ENCODE measurements around the gene SNX30.

The SNX30 gene

DNA sequence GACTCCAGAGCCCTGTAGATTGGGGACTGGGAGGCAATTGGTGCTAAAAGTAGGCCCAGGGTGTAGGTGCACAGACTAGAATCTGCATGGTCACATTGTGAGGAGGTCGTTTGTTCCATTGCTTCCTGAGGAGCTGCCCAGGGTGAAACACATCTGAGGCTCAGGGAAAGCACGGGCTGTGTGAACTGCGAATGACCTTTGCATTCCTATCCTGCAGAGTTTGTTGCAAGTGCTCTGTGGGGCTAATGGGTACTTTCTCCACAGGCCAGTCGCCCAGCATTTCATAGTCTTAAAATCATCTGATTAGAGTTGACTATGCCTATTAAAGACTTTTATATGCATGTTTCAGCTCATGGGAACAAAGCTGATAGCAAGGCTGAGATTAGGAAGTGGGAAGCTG is 154.5 kb downstream of the SNX30 start:
- H3K4me3 ChIP-seq (ENCODE audit: low read length in 2 of 2), result no peak overlapping the region
- H3K4me1 ChIP-seq (ENCODE audit: control insufficient read depth, insufficient read depth, low read length), result no peaks in the 10 kb centered on the region
- no peak overlapping the region for H3K27ac ChIP-seq (ENCODE audit: low read length)
- peaks cover 0 to 5% of the 10 kb centered on the region in 2 donors for H3K9me3 ChIP-seq (ENCODE audit: control insufficient read depth in 2 of 2, low read length in 2 of 2)
- H3K9ac ChIP-seq (ENCODE audit: low read length in 2 of 2), result no peak overlapping the region
- no peaks in the 10 kb centered on the region for H3K36me3 ChIP-seq (ENCODE audit: control insufficient read depth in 2 of 2, insufficient read depth in 2 of 2, low read length in 2 of 2)
- H3K27me3 ChIP-seq (ENCODE audit: control insufficient read depth in 1 of 2, insufficient read depth in 2 of 2, low read length in 2 of 2), result no peaks in the 10 kb centered on the region

DNA sequence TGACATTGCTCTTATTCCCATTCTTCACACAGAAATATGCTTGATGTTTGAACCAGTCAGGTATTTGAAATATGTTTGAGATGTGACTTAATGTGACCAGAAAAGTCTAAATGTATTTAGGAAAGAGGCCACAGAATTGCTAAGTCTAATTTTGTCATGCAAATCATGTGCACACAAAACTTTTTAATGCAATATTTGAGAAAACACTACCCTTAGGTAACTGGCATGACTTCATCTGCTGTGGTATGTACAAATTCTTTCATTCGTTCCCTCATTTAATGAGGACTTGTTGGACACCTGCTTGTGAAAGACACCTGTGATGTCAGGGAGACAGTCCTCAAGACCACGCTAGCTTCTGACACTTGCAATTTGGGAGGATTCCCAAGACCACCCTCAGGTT is 161.2 kb downstream of the SNX30 start:
- Histone ChIP-seq H3K4me3 (ENCODE audit: low read length in 2 of 2) (no peak overlapping the region), H3K36me3 (ENCODE audit: control insufficient read depth in 2 of 2, insufficient read depth in 2 of 2, low read length in 2 of 2) (no peaks in the 10 kb centered on the region), H3K9ac (ENCODE audit: low read length in 2 of 2) (no peak overlapping the region), H3K9me3 (ENCODE audit: control insufficient read depth in 2 of 2, low read length in 2 of 2) (no peaks in the 10 kb centered on the region), H3K27me3 (ENCODE audit: control insufficient read depth in 1 of 2, insufficient read depth in 2 of 2, low read length in 2 of 2) (no peaks in the 10 kb centered on the region), H3K27ac (ENCODE audit: low read length) (no peak overlapping the region), H3K4me1 (ENCODE audit: control insufficient read depth, insufficient read depth, low read length) (no peaks in the 10 kb centered on the region)

DNA sequence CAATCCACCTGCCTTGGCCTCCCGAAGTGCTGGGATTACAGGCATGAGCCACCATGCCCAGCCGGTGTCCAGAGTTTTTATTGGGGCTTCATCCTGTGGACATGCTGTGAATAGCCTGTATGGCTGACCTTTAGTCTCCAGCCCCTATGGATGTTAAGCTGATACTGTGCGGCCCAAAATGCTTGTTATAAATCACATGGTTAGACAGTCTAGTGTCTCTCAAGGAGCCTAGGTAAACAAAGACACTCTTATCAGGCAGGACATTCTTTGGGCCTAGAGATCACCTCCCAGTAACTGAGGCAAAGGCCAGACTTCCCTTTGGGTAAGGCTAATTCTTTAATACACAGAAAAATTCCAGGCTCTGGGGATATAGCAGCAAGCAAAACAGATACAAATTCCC is 162.1 kb downstream of the SNX30 start:
- H3K4me3 ChIP-seq (ENCODE audit: low read length in 2 of 2), result no peak overlapping the region
- no peaks in the 10 kb centered on the region for H3K36me3 ChIP-seq (ENCODE audit: control insufficient read depth in 2 of 2, insufficient read depth in 2 of 2, low read length in 2 of 2)
- no peak overlapping the region for H3K27ac ChIP-seq (ENCODE audit: low read length)
- no peaks in the 10 kb centered on the region for H3K4me1 ChIP-seq (ENCODE audit: control insufficient read depth, insufficient read depth, low read length)
- no peak overlapping the region for H3K9ac ChIP-seq (ENCODE audit: low read length in 2 of 2)
- no peaks in the 10 kb centered on the region for H3K9me3 ChIP-seq (ENCODE audit: control insufficient read depth in 2 of 2, low read length in 2 of 2)
- H3K27me3 ChIP-seq (ENCODE audit: control insufficient read depth in 1 of 2, insufficient read depth in 2 of 2, low read length in 2 of 2), result no peaks in the 10 kb centered on the region

DNA sequence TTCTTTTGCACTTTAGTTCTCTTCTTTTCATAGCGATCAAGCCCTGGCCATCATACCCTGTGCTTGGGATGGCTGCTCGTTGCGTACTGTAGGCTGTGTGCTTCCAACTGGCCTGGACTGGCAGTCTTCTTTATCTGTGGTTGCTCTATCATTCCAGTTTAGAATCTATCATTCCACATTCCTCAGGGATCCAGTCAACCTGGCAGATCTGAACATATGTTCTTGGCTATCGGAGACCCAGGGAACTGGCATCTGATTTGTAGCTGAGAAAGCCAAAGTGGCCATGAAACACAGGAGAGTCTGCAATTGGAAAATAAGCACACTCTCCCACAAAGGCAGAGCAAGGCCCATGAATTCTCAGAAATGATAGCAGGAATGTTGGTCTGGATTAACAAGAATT is 162.8 kb downstream of the SNX30 start:
- no peaks in the 10 kb centered on the region for H3K27me3 ChIP-seq (ENCODE audit: control insufficient read depth in 1 of 2, insufficient read depth in 2 of 2, low read length in 2 of 2)
- H3K27ac ChIP-seq (ENCODE audit: low read length), result no peak overlapping the region
- H3K4me1 ChIP-seq (ENCODE audit: control insufficient read depth, insufficient read depth, low read length), result no peaks in the 10 kb centered on the region
- H3K36me3 ChIP-seq (ENCODE audit: control insufficient read depth in 2 of 2, insufficient read depth in 2 of 2, low read length in 2 of 2), result no peaks in the 10 kb centered on the region
- H3K4me3 ChIP-seq (ENCODE audit: low read length in 2 of 2), result no peak overlapping the region
- H3K9ac ChIP-seq (ENCODE audit: low read length in 2 of 2), result no peak overlapping the region
- no peaks in the 10 kb centered on the region for H3K9me3 ChIP-seq (ENCODE audit: control insufficient read depth in 2 of 2, low read length in 2 of 2)

DNA sequence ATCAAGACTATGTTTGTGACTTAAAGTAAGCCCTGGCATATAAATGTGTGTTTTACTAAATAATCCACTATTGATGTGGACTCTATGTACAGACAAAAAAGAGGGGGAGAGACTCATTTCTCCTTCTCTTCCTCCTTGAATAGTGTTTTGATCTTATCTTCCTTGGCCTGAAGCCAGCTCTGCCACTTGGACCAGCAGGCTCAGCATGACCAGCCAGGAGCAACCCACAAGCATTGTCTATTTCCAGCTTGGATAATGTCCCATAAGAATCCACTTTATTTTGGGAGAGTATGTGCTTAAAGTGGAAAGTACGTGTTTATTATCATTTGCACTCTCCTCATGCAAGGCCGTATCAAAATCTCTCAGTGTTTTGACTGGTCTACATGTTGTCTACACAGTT is 164.0 kb downstream of the SNX30 start:
- Histone ChIP-seq H3K4me3 (ENCODE audit: low read length in 2 of 2) (no peak overlapping the region), H3K4me1 (ENCODE audit: control insufficient read depth, insufficient read depth, low read length) (no peaks in the 10 kb centered on the region), H3K9me3 (ENCODE audit: control insufficient read depth in 2 of 2, low read length in 2 of 2) (no peaks in the 10 kb centered on the region), H3K36me3 (ENCODE audit: control insufficient read depth in 2 of 2, insufficient read depth in 2 of 2, low read length in 2 of 2) (no peaks in the 10 kb centered on the region), H3K27ac (ENCODE audit: low read length) (no peak overlapping the region), H3K9ac (ENCODE audit: low read length in 2 of 2) (no peak overlapping the region), H3K27me3 (ENCODE audit: control insufficient read depth in 1 of 2, insufficient read depth in 2 of 2, low read length in 2 of 2) (no peaks in the 10 kb centered on the region)

DNA sequence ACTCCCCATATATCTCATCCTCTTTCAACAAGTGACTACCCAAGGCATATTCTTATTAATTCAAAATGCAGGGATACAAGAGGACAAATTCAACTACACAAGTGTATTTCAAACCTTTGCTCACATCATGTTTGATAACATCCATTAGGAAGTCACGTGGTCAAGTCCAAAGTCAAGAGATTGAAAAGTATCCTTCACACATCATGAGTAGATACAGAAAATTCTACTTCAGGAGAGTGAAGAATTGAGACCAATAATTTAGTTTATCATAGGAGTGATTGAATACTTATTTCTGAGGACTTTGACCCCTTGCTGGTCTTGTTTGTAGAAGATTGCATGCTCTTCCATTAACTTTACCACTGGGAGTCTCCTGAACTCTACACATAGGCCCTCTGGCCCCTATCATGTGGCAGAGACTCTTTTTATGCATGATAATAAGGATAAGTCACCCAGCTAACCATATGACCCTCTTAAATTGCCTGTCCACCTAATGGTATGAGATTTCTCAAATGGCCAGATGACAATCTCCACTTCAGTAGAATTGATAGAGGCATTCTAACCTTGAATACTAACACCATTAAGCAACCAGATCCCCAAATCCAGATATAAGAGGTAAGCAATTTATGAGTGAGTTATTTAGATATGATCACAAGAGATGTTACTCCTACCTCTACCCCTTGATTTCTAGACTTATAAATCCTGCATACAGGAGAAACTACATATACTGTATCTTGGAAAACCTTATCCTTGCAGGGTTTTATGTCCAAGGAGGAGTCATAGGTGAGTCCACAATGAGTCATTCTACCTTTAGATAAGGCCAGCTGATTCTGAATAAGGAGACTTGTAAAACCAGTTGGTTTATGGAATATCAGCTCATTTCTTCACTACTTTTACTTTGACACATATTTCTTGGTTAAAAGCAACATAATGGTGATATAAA is 166.8 kb downstream of the SNX30 start:
- Histone ChIP-seq H3K9me3 (ENCODE audit: control insufficient read depth in 2 of 2, low read length in 2 of 2) (no peaks in the 10 kb centered on the region), H3K27ac (ENCODE audit: low read length) (no peak overlapping the region), H3K9ac (ENCODE audit: low read length in 2 of 2) (no peak overlapping the region), H3K4me3 (ENCODE audit: low read length in 2 of 2) (no peak overlapping the region), H3K36me3 (ENCODE audit: control insufficient read depth in 2 of 2, insufficient read depth in 2 of 2, low read length in 2 of 2) (no peaks in the 10 kb centered on the region), H3K27me3 (ENCODE audit: control insufficient read depth in 1 of 2, insufficient read depth in 2 of 2, low read length in 2 of 2) (peaks cover 0 to 4% of the 10 kb centered on the region in 2 donors), H3K4me1 (ENCODE audit: control insufficient read depth, insufficient read depth, low read length) (no peaks in the 10 kb centered on the region)

DNA sequence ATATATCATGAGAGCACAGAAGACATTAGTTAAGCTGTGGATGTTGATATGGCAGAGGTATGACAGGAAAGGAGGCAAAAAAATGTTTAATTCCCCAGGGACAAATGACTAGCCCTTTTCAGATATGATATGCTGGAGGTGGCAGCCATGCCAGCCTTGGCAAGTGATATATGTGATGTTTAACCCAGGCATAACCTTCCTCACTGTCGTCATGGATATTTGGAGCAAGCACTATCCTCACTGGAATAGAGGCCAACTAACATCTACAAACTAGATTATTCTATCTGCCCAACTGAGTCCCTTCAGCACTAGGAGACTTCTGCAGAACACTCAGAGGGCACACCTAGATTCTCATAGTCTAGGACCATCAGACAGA is 167.4 kb downstream of the SNX30 start:
- H3K9me3 ChIP-seq (ENCODE audit: control insufficient read depth in 2 of 2, low read length in 2 of 2), result no peaks in the 10 kb centered on the region
- no peaks in the 10 kb centered on the region for H3K36me3 ChIP-seq (ENCODE audit: control insufficient read depth in 2 of 2, insufficient read depth in 2 of 2, low read length in 2 of 2)
- peaks cover 0 to 4% of the 10 kb centered on the region in 2 donors for H3K27me3 ChIP-seq (ENCODE audit: control insufficient read depth in 1 of 2, insufficient read depth in 2 of 2, low read length in 2 of 2)
- H3K9ac ChIP-seq (ENCODE audit: low read length in 2 of 2), result no peak overlapping the region
- H3K27ac ChIP-seq (ENCODE audit: low read length), result no peak overlapping the region
- H3K4me1 ChIP-seq (ENCODE audit: control insufficient read depth, insufficient read depth, low read length), result no peaks in the 10 kb centered on the region
- H3K4me3 ChIP-seq (ENCODE audit: low read length in 2 of 2), result no peak overlapping the region

DNA sequence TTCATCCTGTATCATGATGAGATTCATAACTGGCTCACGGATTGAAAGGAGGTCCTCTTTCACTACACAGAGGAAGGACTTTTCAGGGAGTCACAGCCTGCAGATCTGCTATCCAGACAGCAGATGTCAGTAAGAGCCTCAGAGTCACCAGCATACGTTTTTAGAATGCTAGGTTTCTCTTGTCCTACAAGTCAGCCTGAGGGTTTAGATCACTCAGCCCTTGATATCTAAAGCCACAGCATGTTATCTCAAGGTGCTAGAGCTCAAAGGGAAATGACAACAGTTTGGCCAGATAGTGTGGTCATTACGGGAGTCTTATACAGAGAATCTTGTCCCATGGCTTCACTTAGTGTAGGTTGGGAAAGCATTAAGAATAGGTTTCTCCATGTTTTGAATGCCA is 171.0 kb downstream of the SNX30 start:
- Histone ChIP-seq H3K4me1 (ENCODE audit: control insufficient read depth, insufficient read depth, low read length) (no peaks in the 10 kb centered on the region), H3K27ac (ENCODE audit: low read length) (no peak overlapping the region), H3K9ac (ENCODE audit: low read length in 2 of 2) (no peak overlapping the region), H3K4me3 (ENCODE audit: low read length in 2 of 2) (no peak overlapping the region), H3K36me3 (ENCODE audit: control insufficient read depth in 2 of 2, insufficient read depth in 2 of 2, low read length in 2 of 2) (no peaks in the 10 kb centered on the region), H3K9me3 (ENCODE audit: control insufficient read depth in 2 of 2, low read length in 2 of 2) (no peaks in the 10 kb centered on the region), H3K27me3 (ENCODE audit: control insufficient read depth in 1 of 2, insufficient read depth in 2 of 2, low read length in 2 of 2) (peaks cover 0 to 4% of the 10 kb centered on the region in 2 donors)
